GM19023 (cell line): Measurements from ENCODE around the gene FTH1.

Source experiments
- ATAC-seq: cut with Tn5 transposase; IDR thresholded peaks from one replicate; pipeline ENCODE4 v1.9.1; 2021; ENCODE audit warnings: mild to moderate bottlenecking, moderate library complexity; ENCODE audit not compliant: unreplicated experiment

The FTH1 gene

DNA sequence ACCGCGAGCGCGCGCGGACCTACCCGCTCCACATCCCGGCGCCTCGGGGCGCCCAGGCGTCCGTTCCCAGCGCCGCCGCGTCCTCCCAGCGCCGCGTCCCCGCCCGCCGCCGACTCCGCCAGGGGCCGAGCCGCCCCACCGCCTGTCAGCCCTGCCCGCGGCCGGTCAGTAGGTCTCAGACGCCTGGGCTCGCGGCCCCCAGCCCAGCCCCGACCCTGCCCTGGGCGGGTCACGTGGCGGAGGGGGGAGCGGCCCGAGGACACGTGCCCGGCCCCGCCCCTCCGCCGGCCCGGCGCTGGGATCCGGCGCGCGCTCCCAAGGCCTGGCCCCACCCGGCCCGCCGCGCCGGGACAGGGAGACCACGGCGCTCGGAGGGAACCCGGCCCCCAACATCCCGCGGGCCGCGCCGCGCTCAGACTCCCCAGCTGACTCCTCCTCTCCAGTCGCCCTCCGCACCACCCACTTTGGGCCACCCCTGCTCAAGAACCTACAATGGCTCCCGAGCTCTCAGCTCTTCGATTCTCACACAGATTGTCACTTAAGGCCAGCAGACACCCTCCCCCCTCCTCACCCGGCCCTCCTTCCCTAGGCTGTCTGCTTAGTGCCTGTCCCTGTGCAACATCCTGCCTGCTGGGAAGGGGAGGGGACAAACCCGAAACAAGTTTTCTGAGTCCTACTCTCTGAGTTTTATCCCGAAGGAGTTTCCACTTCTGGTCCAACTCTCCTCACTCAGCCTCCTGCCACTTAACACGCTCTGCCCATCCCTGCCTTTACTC lies 49.9 kb downstream of the FTH1 start, which contains the start of gene RAB3IL1:
Gene RAB3IL1 (minus strand): TSS at position 233 of the 776 bp plus-strand sequence. CDS start 199 bp downstream, at position 34.
- no peak for ATAC-seq

GRCh38 chr11:61916737-61917333 lies 50.6 kb downstream of the FTH1 start:
- no peak for ATAC-seq

DNA sequence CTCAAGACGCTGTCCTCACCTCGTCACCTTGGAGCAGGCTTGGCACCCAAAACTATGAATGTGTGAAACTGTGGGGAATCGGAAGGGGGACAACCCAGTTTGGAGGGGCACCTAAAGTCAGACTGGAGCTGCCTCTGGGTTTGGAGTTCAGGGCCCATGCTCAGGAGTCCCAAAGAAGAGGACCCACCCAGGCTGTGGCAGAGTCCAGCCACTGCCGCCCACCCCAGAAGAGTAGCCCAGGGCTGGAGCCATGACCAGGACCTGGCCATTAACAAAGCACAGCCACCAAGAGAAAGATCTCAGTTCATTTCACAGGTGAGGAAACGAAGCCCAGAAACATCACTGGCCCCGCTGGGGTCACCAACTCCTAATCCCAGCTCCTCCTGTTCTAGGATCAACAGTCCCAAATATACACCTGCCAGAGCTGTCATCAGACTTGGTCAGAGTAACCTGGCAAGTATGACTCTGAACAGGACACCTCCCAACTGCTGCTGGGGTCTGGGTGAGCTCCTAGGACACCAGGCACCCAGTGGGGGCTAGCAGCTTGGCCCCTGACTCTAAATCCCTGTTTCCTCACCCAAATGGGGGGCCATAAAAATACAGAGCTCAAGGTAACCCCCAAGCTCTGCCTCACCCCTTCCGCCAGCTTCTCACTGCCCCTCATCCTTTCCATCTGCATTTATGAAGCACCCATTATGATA lies 52.8 kb downstream of the FTH1 start:
- ATAC-seq, result no peak
